MV-4-11 (cell line): Measurements from ENCODE around the gene SYNE1.

ENCODE experiments used
- DNase-seq: peaks from one replicate; lab custom pipeline; 2025; lab: John Stamatoyannopoulos, UW

Gene SYNE1

DNA sequence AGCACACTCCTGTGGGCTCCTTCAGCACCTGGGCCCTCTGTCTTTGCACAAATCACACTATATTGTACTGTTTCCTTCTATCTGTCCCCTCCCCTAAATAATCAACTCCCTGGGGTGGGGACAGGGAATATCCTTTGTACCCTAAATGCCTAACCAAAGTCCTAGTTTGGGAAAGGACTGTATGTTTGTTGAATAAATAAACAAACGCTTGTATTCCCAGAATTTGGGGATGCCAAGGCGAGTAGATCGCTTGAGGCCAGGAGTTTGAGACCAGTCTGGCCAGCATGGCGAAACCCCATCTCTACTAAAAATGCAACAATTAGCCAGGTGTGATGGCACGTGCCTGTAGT is 322.7 kb downstream of the SYNE1 start:
- DNase-seq, result no peak

GRCh38 chr6:152313542-152314482 is 323.4 kb downstream of the SYNE1 start:
- no peak for DNase-seq

DNA sequence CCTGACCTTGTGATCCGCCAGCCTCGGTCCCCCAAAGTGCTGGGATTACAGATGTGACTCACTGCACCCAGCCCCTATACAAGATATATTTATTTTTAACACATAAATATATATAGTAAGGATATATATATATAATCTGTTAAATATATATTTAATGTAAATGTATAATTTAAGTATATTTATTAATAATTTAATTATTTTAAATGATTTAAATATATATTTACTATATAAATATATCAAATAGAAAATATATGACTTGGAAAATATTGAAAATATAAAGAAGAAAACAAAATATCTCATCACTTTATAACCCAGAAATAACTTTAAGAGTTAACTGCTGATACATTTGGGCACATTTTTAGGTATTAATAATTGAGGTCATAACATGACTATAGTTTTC is 324.7 kb downstream of the SYNE1 start:
- DNase-seq, result no peak

DNA sequence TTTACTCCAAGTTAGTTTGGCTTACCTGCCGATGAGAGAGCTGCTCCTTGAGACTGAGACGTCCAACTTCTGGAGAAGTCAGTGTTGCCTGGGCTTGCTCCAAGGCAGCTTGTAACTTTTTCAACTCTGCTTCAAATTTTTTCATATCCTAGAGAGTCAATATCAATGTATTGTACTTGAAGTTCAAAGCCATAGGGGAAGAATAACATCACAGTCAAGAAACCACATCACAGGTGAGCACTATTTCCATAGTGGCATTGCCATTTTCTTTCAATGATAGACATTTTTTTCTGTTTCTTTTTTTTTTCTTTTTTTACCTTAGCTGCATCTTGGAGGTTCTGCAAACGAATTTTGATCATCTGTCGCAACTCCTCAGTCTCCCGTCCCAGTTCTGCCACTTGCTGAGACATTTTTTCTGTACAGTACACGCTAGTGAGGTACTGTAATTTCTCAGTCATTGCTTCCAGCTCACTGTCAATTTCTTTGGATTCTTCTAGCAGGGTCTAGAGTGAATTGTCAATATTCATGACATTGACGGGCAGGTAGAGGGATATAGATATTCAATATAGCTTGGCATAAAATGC is 326.7 kb downstream of the SYNE1 start:
- DNase-seq, result no peak

GRCh38 chr6:152309648-152310047 is 327.5 kb downstream of the SYNE1 start:
- no peak for DNase-seq

DNA sequence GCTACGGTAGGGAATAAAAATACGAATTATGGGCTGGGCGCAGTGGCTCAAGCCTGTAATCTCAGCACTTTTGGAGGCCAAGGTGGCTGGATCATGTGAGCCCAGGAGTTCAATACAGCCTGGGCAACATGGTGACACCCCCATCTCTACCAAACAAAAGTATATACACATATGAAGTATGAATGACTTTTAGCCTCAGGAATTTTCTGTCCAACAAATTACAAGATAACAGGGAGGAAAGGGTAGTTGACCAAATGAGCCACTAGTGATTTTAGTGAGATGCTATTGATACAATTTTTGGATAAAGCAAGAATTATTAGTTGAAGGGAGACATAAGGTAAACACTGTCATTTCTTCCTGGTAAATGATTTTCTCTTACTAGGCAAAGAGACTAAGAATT is 328.2 kb downstream of the SYNE1 start:
- no peak for DNase-seq

DNA sequence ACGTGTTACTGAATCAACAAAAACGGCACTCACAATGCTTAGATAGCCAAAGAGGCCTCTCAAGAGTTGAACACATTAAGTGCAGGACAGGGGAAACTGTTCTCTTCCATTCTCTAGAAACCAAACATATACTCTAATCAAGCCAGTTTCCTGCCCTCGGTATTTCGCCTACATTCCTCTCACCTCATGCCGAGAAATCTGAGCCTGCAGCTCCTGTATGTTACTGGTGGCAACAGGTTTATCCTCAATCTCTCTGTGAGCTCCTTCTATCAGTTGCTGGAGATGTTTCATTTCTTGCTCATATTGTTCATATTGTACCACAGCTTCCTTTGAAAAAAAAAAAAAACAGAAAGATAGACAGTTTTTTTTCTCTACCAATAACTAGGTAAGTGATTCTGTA is 328.9 kb downstream of the SYNE1 start:
- DNase-seq, result no peak

DNA sequence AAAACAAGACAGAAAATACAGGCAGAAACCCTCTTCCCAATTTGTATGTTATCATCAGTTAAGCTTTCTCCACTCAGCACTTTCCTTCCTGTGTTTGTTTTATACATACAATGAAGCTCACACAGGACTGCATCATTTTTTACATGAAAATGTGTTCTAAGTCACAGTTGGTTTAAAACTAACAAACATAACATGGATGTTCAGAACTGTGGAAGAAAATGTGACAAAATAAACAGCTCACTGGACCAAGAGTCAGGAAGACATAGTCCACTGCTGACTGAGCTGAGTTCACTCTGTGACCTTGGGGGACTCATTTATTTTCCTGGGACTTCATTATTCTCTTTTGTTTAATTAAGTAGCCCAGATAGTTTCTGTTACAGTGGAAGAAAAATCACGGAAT is 331.5 kb downstream of the SYNE1 start:
- DNase-seq, result no peak

DNA sequence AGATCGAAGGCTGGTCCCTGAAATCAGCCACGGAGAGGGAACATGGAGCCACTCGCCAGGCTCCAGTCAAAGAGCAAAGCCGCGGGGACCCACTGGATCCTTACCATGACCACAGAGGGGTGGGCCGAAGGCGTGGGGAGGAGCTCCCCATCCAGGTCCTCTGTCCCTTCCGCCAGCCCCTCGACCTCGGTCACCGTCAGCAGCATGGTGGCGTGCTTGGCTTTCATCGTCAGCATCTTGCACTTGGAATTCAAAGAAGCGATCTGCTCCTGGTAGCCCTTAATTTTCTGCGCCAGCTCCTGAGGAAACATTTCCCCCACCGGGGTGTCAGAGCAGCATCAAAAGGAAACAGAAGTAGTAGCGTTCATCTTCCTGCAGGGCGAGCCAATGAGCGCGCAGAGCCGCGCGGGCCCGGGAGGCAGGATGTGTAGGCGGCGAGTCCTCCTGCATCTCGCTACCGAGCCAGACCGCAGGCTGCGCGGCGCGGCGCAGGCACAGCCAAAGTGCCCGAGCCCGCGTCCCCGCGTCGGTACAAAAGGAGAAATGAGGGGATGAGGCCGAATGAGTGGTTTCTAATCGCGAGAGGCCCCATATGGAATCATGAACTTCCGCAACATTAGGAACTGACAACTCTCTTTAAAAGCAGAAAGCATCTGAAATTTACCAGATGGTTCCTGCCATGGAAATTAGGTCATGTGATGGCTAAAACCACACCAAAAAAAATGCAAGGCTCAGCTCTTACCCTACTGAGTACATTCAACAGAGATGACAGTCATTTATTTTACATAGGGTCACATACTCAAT is 335.2 kb downstream of the SYNE1 start:
- DNase-seq, result peak; percentile 94

GRCh38 chr6:152301021-152301764 is 336.0 kb downstream of the SYNE1 start:
- DNase-seq, result peak; percentile 62

DNA sequence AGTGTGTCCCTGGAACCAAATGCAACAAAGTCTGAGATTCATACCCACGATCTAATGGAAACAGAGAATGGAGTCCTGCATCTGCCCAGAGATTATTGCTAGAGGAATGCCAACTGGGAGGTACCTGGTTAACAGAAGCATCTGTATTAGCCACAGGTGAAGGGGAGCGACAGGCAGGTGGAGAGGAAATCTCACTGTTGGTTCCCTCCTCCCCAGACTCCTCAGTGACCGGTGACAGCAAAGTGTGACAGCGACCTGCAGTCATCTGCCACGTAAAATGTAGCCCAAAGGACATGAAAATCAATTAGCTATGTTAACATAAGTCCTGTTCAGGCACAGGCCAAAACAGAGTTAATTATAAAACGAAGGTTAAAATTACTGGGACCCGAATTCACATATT is 336.6 kb downstream of the SYNE1 start:
- no peak for DNase-seq

- DNase-seq, result no peak
These were observed 338.1 kb downstream of the SYNE1 start for GRCh38 chr6:152298848-152299735.

- DNase-seq, result no peak
These were observed 339.0 kb downstream of the SYNE1 start for GRCh38 chr6:152298055-152298647.

GRCh38 chr6:152296648-152297376 is 340.4 kb downstream of the SYNE1 start:
- no peak for DNase-seq

DNA sequence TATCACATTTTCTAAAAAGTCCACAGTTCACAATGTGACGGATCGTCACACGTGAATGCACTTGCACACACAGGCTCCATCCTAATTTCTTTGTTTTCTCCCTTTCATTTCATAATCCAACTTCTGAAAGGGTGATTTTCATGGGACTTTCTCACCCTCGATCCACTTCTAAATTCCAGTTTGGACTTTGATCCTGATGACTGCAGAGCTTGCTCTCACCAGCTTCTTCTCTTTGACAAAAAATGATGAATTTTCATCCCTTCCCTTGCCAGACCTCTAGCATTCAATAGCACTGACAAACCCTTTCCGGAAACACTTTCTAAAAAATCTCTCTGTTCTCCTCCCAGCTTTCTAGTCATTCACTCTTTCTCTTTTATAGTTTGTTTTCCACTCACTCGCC is 341.2 kb downstream of the SYNE1 start:
- no peak for DNase-seq

DNA sequence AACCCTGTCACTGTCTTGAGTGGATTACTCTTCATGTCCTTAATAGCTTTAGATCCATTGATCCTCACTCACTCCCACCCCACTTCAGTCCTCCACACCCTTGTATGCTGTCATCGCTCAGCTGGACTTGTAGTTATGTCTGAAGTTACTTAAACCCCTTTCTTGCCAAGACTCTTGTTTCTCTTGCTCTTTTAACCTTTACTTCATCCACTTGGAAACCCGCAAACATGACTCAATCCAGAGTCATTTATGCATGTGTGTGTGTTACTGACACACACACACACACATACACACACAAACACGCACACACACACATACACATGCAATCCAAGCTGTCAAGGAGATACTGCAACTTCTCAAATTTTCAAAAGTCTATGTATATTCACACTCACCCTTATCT is 341.8 kb downstream of the SYNE1 start:
- DNase-seq, result no peak

- DNase-seq, result no peak
These were observed 343.8 kb downstream of the SYNE1 start for GRCh38 chr6:152293404-152293803.

GRCh38 chr6:152292555-152292954 is 344.6 kb downstream of the SYNE1 start:
- no peak for DNase-seq

GRCh38 chr6:152290693-152291092 is 346.5 kb downstream of the SYNE1 start:
- no peak for DNase-seq

- DNase-seq, result no peak
These were observed 359.3 kb downstream of the SYNE1 start for GRCh38 chr6:152277826-152278329.
